ENCODE results near the gene TMEM214. TPM values are rescaled to one million over a fixed set of nuclear protein-coding genes. Genes with fewer than 3 reads are reported as not detected.
A peak's percentile ranks its signal among the peaks of the same experiment; 100 is the strongest.
"Not testable (repeated sequence)": the region's sequence is repeated elsewhere in the genome, so short reads cannot be mapped to it uniquely, and the experiment has no call there.

The TMEM214 gene
- polyA plus RNA-seq, 1 experiment: 235 TPM

DNA sequence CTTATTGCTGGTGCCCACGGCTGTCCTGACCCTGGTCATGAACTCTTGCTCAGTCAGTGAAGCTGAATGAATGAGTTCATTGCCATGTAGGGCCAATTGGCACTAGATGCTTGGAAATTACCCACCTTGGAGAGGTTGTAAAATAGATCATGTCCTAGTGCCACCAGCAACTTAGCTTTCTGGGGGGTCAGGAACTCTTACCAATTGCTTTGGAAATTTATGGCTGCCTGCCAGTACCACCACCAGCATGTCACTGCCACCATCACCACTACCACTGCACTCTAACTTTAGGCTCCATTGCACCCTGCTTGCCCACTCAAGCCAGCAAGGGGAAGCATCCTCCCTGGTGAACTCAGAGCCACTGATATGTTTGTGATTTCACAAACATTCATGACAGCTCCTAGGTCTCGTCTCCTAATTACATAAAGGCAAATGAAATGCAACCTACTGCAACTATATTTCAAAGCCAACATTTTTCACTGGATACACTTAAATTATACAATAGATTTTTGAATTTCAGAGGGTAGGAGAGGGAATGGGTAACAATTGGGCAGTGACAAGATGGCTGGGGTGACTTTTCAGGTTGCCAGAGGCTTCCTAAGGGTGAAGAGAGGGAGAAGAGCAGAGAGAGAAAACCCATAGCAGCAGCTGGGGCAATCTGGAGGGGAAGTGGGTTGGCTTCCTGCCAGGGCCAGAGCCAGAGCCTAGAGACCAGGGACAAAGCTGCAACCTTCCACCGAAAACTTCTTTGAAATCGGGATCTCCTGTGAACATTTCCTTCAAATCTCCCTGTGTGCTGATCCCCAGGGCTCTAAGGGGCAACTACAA lies 42.2 kb downstream of the TMEM214 start:
- TF ChIP-seq, protein P1, sequence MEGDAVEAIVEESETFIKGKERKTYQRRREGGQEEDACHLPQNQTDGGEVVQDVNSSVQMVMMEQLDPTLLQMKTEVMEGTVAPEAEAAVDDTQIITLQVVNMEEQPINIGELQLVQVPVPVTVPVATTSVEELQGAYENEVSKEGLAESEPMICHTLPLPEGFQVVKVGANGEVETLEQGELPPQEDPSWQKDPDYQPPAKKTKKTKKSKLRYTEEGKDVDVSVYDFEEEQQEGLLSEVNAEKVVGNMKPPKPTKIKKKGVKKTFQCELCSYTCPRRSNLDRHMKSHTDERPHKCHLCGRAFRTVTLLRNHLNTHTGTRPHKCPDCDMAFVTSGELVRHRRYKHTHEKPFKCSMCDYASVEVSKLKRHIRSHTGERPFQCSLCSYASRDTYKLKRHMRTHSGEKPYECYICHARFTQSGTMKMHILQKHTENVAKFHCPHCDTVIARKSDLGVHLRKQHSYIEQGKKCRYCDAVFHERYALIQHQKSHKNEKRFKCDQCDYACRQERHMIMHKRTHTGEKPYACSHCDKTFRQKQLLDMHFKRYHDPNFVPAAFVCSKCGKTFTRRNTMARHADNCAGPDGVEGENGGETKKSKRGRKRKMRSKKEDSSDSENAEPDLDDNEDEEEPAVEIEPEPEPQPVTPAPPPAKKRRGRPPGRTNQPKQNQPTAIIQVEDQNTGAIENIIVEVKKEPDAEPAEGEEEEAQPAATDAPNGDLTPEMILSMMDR (IDR thresholded peaks at IDR 0.05; ENCODE audit: insufficient read depth, low read depth, low read length): no peak
- Histone ChIP-seq H3K36me3 (ENCODE audit: control insufficient read depth, insufficient read depth, low read length) (peaks cover 2% of the 10 kb centered on the region; the same call in 1 of the 2 replicates), H3K27me3 (ENCODE audit: control insufficient read depth, insufficient read depth, low read length) (no peaks in the 10 kb centered on the region), H3K4me3 (ENCODE audit: low read depth, low read length) (no peak overlapping the region)
- POLR2A ChIA-PET: no interaction called here
- CTCF ChIA-PET: interaction anchor here (1.2 kb wide), 1 partner anchor 10 kb away, joined by 4 read pairs; no protein-coding TSS in a partner anchor
- DNase-seq (ENCODE audit: low read depth): no peak

DNA sequence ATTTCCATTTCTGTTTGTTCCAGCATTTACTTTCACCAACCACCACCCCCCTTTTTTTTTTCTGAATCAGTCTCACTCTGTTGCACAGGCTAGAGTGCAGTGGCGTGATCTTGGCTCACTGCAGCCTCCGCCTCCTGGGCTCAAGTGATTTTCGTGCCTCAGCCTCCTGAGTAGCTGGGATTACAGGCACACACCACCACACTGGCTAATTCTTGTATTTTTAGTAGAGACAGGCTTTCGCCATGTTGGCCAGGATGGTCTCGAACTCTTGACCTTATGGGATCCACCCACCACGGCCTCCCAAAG lies 42.8 kb downstream of the TMEM214 start:
- CTCF ChIA-PET; POLR2A ChIA-PET; H3K4me3 ChIP-seq (ENCODE audit: low read depth, low read length); DNase-seq (ENCODE audit: low read depth); H3K27me3 ChIP-seq (ENCODE audit: control insufficient read depth, insufficient read depth, low read length); H3K36me3 ChIP-seq (ENCODE audit: control insufficient read depth, insufficient read depth, low read length): not testable (repeated sequence)

DNA sequence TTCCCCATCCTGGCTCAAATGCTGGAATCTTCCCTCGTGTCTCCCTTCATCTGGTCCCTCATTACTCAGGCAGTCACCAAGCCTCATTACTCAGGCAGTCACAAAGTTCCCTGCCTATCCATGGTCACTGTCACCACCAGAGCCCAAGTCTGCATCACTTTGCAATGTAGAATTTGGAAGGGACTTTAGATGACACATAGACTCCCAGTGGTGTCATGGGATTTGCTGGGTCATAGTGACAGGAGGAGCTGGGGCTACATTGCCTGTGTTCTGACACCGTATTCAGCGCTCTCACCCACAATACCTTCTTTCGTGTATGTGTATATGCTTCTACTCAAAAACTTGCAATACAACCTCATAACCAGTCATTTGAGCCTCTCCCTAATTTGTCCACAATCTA lies 43.6 kb downstream of the TMEM214 start:
- Histone ChIP-seq H3K4me3 (ENCODE audit: low read depth, low read length) (no peak overlapping the region), H3K27me3 (ENCODE audit: control insufficient read depth, insufficient read depth, low read length) (no peaks in the 10 kb centered on the region), H3K36me3 (ENCODE audit: control insufficient read depth, insufficient read depth, low read length) (peaks cover 5% of the 10 kb centered on the region)
- TF ChIP-seq, protein P1 (IDR thresholded peaks at IDR 0.05; ENCODE audit: insufficient read depth, low read depth, low read length): no peak
- POLR2A ChIA-PET: no interaction called here
- CTCF ChIA-PET: interaction anchor here (1.1 kb wide), 1 partner anchor 11 kb away, joined by 3 read pairs; no protein-coding TSS in a partner anchor
- no peak for DNase-seq (ENCODE audit: low read depth)

DNA sequence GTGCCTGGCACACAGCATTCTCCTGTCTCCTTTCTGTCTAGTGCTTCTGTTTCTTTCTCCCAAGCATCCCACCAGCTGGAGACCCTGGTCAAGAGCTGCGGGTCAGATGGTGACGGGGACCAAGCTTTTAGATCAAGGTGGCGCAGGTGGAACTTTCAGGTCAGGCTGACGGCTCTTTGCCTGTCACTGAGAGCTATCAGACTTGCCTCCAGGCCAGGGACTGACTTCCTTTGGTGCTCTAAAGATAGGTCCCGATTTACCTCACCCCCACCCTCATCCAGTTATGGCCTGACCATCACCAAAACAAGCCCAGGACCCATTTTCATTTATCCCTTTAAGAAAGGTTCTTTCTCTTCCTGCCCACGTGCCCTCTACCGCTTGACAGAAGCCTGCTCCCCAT lies 44.5 kb downstream of the TMEM214 start:
- no peak for DNase-seq (ENCODE audit: low read depth)
- POLR2A ChIA-PET: no interaction called here
- CTCF ChIA-PET: interaction anchor here (0.6 to 1.1 kb wide), 3 partner anchors 10 to 231 kb away, joined by 3 to 6 read pairs (median 3); no protein-coding TSS in a partner anchor
- Histone ChIP-seq H3K27me3 (ENCODE audit: control insufficient read depth, insufficient read depth, low read length) (no peaks in the 10 kb centered on the region), H3K4me3 (ENCODE audit: low read depth, low read length) (no peak overlapping the region), H3K36me3 (ENCODE audit: control insufficient read depth, insufficient read depth, low read length) (peaks cover 7% of the 10 kb centered on the region)
- TF ChIP-seq, protein P1 (IDR thresholded peaks at IDR 0.05; ENCODE audit: insufficient read depth, low read depth, low read length): no peak

DNA sequence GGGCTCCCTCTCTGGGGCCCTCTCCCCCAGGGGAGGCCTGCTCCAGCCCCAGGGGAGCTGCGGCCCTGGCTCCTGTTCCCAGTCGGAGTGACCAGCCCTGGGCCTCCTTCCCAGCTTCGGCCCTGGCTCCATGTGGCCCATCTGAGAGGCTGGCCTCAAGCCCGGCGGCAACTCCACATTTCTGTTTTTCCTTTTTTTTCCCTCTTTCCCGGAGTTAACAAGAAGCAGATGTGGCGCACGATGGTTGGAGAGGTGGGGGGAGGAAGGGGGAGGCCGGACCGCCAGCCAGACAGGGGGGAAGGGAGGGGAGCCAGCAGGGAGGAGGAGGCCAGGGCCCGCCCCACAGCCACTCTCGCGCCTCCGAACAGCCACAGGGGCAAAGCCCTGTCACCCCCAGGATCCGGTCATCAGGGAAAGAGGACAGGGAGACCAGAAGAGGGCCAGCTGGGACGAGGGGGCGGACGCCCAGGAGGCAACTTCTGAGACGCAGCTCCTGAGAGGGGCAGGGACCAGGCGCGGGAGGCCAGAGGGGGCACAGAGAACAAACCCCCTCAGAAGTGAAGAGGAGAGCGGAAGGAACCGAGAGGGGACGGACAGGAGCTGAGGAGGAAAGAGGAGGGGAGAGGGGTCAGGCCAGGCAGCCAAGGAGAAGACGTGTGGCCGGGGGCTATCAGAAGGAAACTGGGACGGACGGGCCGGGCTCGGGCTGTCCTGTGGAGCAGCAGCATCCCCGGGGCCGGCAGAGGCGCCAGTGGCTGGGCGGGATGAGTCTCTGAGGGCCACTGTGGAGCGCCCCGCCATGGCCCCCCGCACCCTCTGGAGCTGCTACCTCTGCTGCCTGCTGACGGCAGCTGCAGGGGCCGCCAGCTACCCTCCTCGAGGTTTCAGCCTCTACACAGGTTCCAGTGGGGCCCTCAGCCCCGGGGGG lies 45.8 kb downstream of the TMEM214 start, which contains the start of gene EMILIN1:
Gene EMILIN1 (plus strand): TSS at position 349 of the 928 bp plus-strand sequence. CDS start 451 bp downstream, at position 800.
- TF ChIP-seq, protein P1 (IDR thresholded peaks at IDR 0.05; ENCODE audit: insufficient read depth, low read depth, low read length): 0 out of 2 replicates have a peak, but pooled peaks have one; percentile 14
- Histone ChIP-seq H3K4me3 (ENCODE audit: low read depth, low read length) (peak within 1 kb of the TSS; percentile 53), H3K27me3 (ENCODE audit: control insufficient read depth, insufficient read depth, low read length) (no peaks in the 10 kb centered on the region), H3K36me3 (ENCODE audit: control insufficient read depth, insufficient read depth, low read length) (peaks cover 14% of the 10 kb centered on the region)
- ChIA-PET CTCF (interaction anchor here (0.6 to 3.4 kb wide), 12 partner anchors 9 to 232 kb away, joined by 3 to 28 read pairs (median 4); partner anchors contain the start of genes AGBL5 and KHK), POLR2A (interaction anchor here (0.5 to 1.3 kb wide), 3 partner anchors 9 to 1282 kb away, joined by 3 to 13 read pairs (median 10); partner anchors contain the start of gene AGBL5)
- DNase-seq (ENCODE audit: low read depth): peak; percentile 84

All from BJ (cell line).